ENCODE data around the gene ZC3HAV1L.

GRCh38 chr7:138992052-138992531, 43.8 kb downstream of the ZC3HAV1L start:
- TF ChIP-seq POLR2A (IDR thresholded peaks at IDR 0.05; ENCODE audit: low read depth, low read length) (no peak), POLR2AphosphoS5 (IDR thresholded peaks at IDR 0.05; ENCODE audit: low read depth, low read length) (no peak), TAF1 (IDR thresholded peaks at IDR 0.05; ENCODE audit: borderline replicate concordance, low read depth, low read length) (no peak)
